ENCODE results near the gene MYO7A. TPM values are rescaled to one million over a fixed set of nuclear protein-coding genes. Genes with fewer than 3 reads are reported as not detected.

Gene MYO7A
- total RNA-seq, 1 donor = under 0.01 TPM

GRCh38 chr11:77200351-77201268, 72.6 kb downstream of the MYO7A start:
- Histone ChIP-seq H3K9me3 (ENCODE audit: low read depth, low read length) (no peaks in the 10 kb centered on the region), H3K36me3 (ENCODE audit: insufficient read depth, low read length) (no peaks in the 10 kb centered on the region), H3K79me2 (ENCODE audit: insufficient read depth, low read length) (no peaks in the 10 kb centered on the region), H3K4me1 (ENCODE audit: insufficient read depth, low read length) (no peaks in the 10 kb centered on the region), H3K27ac (ENCODE audit: low read depth, low read length) (no peak overlapping the region), H4K20me1 (ENCODE audit: insufficient read depth, low read length) (no peaks in the 10 kb centered on the region), H3K27me3 (ENCODE audit: insufficient read depth, low read length) (no peaks in the 10 kb centered on the region), H3K4me3 (ENCODE audit: insufficient read depth, low read length) (no peak overlapping the region), H2AFZ (ENCODE audit: low read length) (no peak overlapping the region), H3K4me2 (ENCODE audit: insufficient read depth, low read length) (no peak overlapping the region)
- no peak for TF ChIP-seq CTCF (IDR thresholded peaks at IDR 0.05; ENCODE audit: extremely low read depth, low read depth, low read length)
- peak; percentile 67 for DNase-seq (ENCODE audit: insufficient read length, low spot score, missing footprints)

DNA sequence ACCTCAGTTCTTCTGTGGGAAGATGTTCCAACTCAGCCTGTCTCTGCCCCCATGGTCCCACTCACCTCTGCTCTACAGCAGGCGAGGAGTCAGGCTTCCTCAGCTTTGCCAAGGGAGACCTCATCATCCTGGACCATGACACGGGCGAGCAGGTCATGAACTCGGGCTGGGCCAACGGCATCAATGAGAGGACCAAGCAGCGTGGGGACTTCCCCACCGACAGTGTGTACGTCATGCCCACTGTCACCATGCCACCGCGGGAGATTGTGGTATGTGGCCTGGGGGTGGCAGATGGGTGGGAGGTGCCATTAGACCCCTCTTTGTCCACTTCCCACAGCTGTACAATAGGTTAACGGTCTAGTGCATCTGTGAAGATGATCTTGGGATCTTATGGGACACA, 73.3 kb downstream of the MYO7A start:
- no peak overlapping the region for H2AFZ ChIP-seq (ENCODE audit: low read length)
- H3K4me3 ChIP-seq (ENCODE audit: insufficient read depth, low read length) = no peak overlapping the region
- TF ChIP-seq CTCF (IDR thresholded peaks at IDR 0.05; ENCODE audit: extremely low read depth, low read depth, low read length) = no peak
- no peaks in the 10 kb centered on the region for H3K4me1 ChIP-seq (ENCODE audit: insufficient read depth, low read length)
- H4K20me1 ChIP-seq (ENCODE audit: insufficient read depth, low read length) = no peaks in the 10 kb centered on the region
- H3K27me3 ChIP-seq (ENCODE audit: insufficient read depth, low read length) = no peaks in the 10 kb centered on the region
- DNase-seq (ENCODE audit: insufficient read length, low spot score, missing footprints) = peak; percentile 22
- H3K27ac ChIP-seq (ENCODE audit: low read depth, low read length) = no peak overlapping the region
- H3K36me3 ChIP-seq (ENCODE audit: insufficient read depth, low read length) = no peaks in the 10 kb centered on the region
- H3K9me3 ChIP-seq (ENCODE audit: low read depth, low read length) = no peaks in the 10 kb centered on the region
- no peaks in the 10 kb centered on the region for H3K79me2 ChIP-seq (ENCODE audit: insufficient read depth, low read length)
- H3K4me2 ChIP-seq (ENCODE audit: insufficient read depth, low read length) = no peak overlapping the region

GRCh38 chr11:77201991-77202841, 74.2 kb downstream of the MYO7A start:
- DNase-seq (ENCODE audit: insufficient read length, low spot score, missing footprints) = peak; percentile 75
- TF ChIP-seq CTCF (IDR thresholded peaks at IDR 0.05; ENCODE audit: extremely low read depth, low read depth, low read length) = no peak
- no peaks in the 10 kb centered on the region for H3K27me3 ChIP-seq (ENCODE audit: insufficient read depth, low read length)
- no peak overlapping the region for H3K27ac ChIP-seq (ENCODE audit: low read depth, low read length)
- H3K79me2 ChIP-seq (ENCODE audit: insufficient read depth, low read length) = no peaks in the 10 kb centered on the region
- H3K4me1 ChIP-seq (ENCODE audit: insufficient read depth, low read length) = no peaks in the 10 kb centered on the region
- no peak overlapping the region for H3K4me2 ChIP-seq (ENCODE audit: insufficient read depth, low read length)
- no peaks in the 10 kb centered on the region for H4K20me1 ChIP-seq (ENCODE audit: insufficient read depth, low read length)
- H3K4me3 ChIP-seq (ENCODE audit: insufficient read depth, low read length) = no peak overlapping the region
- no peaks in the 10 kb centered on the region for H3K9me3 ChIP-seq (ENCODE audit: low read depth, low read length)
- no peaks in the 10 kb centered on the region for H3K36me3 ChIP-seq (ENCODE audit: insufficient read depth, low read length)
- H2AFZ ChIP-seq (ENCODE audit: low read length) = no peak overlapping the region
